Left ventricle myocardium superior (tissue), 1 donor: ENCODE measurements around the gene CENPQ. TPM values are rescaled to one million over a fixed set of nuclear protein-coding genes. Genes with fewer than 3 reads are reported as not detected.
A peak's percentile ranks its signal among the peaks of the same experiment; 100 is the strongest.

Experiments
- ATAC-seq: fragments of 200-7000 bp; cut with Tn5 transposase; one replicate; pipeline ENCODE4 v1.9.1; 2020; ENCODE audit warnings: mild to moderate bottlenecking, moderate library complexity
- DNase-seq: peaks from one replicate; pipeline ENCODE4 v3.0.0-alpha.2; 2020
- intact Hi-C: fragments of 100-400 bp; cut with micrococcal nuclease; formaldehyde crosslinking; loops from one replicate; pipeline ENCODE4 v1.11.0; 2022
- total RNA-seq: library from RNA; stranded (reverse); fragmentation: NEBNext Ultra II Directional; extraction: Animal tissue kit (Norgen Biotek cat#: 25700); gene quantifications from one replicate; pipeline ENCODE4 v1.2.1, GENCODE V29; 2021
- donor health status: DM: no; HTN: yes; CAD: no; lungs with severe emphysema.

Gene CENPQ
- total RNA-seq, 1 donor from 2014 or later, result 3.2 TPM

GRCh38 chr6:49530141-49530776 is 67.1 kb downstream of the CENPQ start:
- ATAC-seq (no peak), DNase-seq (no peak)
- intact Hi-C loops, result loop anchor here (5.0 to 10.0 kb wide), 2 partner anchors 77 to 315 kb away; no protein-coding TSS in a partner anchor

- intact Hi-C loops, result loop anchor here (5.0 to 10.0 kb wide), 2 partner anchors 75 to 313 kb away; no protein-coding TSS in a partner anchor
- DNase-seq (no peak), ATAC-seq (peak; percentile 38)
Measured at GRCh38 chr6:49531774-49532569, 68.8 kb downstream of the CENPQ start.

GRCh38 chr6:49535795-49536194 is 72.6 kb downstream of the CENPQ start:
- intact Hi-C loops, result loop anchor here (10.0 kb wide), 1 partner anchor 309 kb away; no protein-coding TSS in a partner anchor
- no peak for DNase-seq
- no peak for ATAC-seq

- intact Hi-C loops, result loop anchor here (10.0 kb wide), 1 partner anchor 306 kb away; no protein-coding TSS in a partner anchor
- ATAC-seq (no peak), DNase-seq (no peak)
Measured at GRCh38 chr6:49539102-49539501, 75.9 kb downstream of the CENPQ start.

GRCh38 chr6:49540614-49541013 is 77.4 kb downstream of the CENPQ start:
- DNase-seq (no peak), ATAC-seq (no peak)
- intact Hi-C loops, result no loop called here

GRCh38 chr6:49541210-49541724 is 78.1 kb downstream of the CENPQ start:
- ATAC-seq, result no peak
- intact Hi-C loops, result no loop called here

GRCh38 chr6:49541936-49542335 is 78.8 kb downstream of the CENPQ start:
- no peak for DNase-seq
- no peak for ATAC-seq
- intact Hi-C loops, result no loop called here

More at GRCh38 chr6:49541210-49541724, 78.1 kb downstream of the CENPQ start:
- DNase-seq, result no peak

Other genes starting within 250 kb of the CENPQ start
- gene MMUT, start 117 bp upstream of the CENPQ start, total RNA-seq, result 34.9 TPM
- gene GLYATL3, start 36.6 kb downstream of the CENPQ start, total RNA-seq, result not detected
- gene C6orf141, start 87.3 kb downstream of the CENPQ start, total RNA-seq, result 0.32 TPM
- gene RHAG, start 173.5 kb downstream of the CENPQ start, total RNA-seq, result 0.62 TPM